Right forelimb (tissue), 1 donor: ENCODE data around the gene BFSP2.
"Not testable (repeated sequence)": the region's sequence is repeated elsewhere in the genome, so short reads cannot be mapped to it uniquely, and the experiment has no call there.

Source experiments
- DNase-seq: peaks from one replicate; pipeline ENCODE4 v3.0.0-alpha.2; 2018

Gene BFSP2

GRCh38 chr3:133521946-133522345, 122.1 kb downstream of the BFSP2 start:
- DNase-seq: no peak

GRCh38 chr3:133523758-133524157, 123.9 kb downstream of the BFSP2 start:
- DNase-seq: not testable (repeated sequence)
